ENCODE measurements around the gene POLK. TPM values are rescaled to one million over a fixed set of nuclear protein-coding genes. Genes with fewer than 3 reads are reported as not detected.

Gene POLK
- total RNA-seq, 2 donors from 2014 or later: 11.3 to 14.8 TPM

- H3K4me1 ChIP-seq (ENCODE audit: control insufficient read depth, insufficient read depth, low read length): peaks cover 9% of the 10 kb centered on the region
- no peak for DNase-seq
- H3K9me3 Mint-ChIP-seq: peaks cover 45% of the 10 kb centered on the region
- H3K36me3 ChIP-seq (ENCODE audit: control insufficient read depth, insufficient read depth, low read length): peaks cover 4% of the 10 kb centered on the region
- no peak overlapping the region for H3K4me3 Mint-ChIP-seq
- peaks cover 32% of the 10 kb centered on the region for H3K4me1 Mint-ChIP-seq
- H3K4me3 ChIP-seq (ENCODE audit: low read length): no peak overlapping the region
- H3K27ac ChIP-seq (ENCODE audit: low read depth, low read length): no peak overlapping the region
- H3K27ac Mint-ChIP-seq: no peak overlapping the region
- H3K9me3 ChIP-seq (ENCODE audit: control insufficient read depth, low read length): peaks cover 46% of the 10 kb centered on the region
- peaks cover 42% of the 10 kb centered on the region for H3K36me3 Mint-ChIP-seq (ENCODE audit: low read depth)
- TF ChIP-seq, protein P1, sequence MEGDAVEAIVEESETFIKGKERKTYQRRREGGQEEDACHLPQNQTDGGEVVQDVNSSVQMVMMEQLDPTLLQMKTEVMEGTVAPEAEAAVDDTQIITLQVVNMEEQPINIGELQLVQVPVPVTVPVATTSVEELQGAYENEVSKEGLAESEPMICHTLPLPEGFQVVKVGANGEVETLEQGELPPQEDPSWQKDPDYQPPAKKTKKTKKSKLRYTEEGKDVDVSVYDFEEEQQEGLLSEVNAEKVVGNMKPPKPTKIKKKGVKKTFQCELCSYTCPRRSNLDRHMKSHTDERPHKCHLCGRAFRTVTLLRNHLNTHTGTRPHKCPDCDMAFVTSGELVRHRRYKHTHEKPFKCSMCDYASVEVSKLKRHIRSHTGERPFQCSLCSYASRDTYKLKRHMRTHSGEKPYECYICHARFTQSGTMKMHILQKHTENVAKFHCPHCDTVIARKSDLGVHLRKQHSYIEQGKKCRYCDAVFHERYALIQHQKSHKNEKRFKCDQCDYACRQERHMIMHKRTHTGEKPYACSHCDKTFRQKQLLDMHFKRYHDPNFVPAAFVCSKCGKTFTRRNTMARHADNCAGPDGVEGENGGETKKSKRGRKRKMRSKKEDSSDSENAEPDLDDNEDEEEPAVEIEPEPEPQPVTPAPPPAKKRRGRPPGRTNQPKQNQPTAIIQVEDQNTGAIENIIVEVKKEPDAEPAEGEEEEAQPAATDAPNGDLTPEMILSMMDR (conservative IDR thresholded peaks at IDR 0.05): no peak
- no peaks in the 10 kb centered on the region for H3K27me3 ChIP-seq (ENCODE audit: control insufficient read depth, insufficient read depth, low read length, poor library complexity, severe bottlenecking)
- H3K27me3 Mint-ChIP-seq (ENCODE audit: insufficient read depth): no peaks in the 10 kb centered on the region
- H3K9ac ChIP-seq (ENCODE audit: extremely low read depth, low read length, poor library complexity, severe bottlenecking): no peak overlapping the region
These were observed 10.3 kb downstream of the POLK start for GRCh38 chr5:75522025-75522424.

DNA sequence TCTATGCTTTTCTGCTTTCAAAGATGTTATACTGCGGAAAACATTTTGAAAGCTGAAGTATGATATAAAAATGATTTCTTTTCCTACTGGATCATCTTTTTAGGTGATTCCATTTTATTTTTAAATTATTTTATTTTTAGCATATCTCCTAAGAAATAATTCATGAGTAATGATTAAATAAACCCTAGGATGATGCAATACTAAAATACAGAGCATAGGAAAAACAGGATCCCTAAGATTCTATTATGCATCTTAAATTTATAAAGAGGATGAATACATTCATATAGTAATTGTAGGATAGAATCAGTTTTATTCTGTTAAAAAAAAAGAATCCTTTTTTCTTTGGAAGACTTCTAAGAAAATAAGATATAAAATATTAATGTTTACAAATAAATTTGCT, 10.9 kb downstream of the POLK start:
- DNase-seq: no peak
- H3K4me1 ChIP-seq (ENCODE audit: control insufficient read depth, insufficient read depth, low read length): peaks cover 4% of the 10 kb centered on the region
- H3K9ac ChIP-seq (ENCODE audit: extremely low read depth, low read length, poor library complexity, severe bottlenecking): no peak overlapping the region
- Mint-ChIP-seq H3K9me3 (peaks cover 44% of the 10 kb centered on the region), H3K4me3 (no peak overlapping the region), H3K36me3 (ENCODE audit: low read depth) (peaks cover 41% of the 10 kb centered on the region), H3K4me1 (peaks cover 27% of the 10 kb centered on the region), H3K27ac (no peak overlapping the region), H3K27me3 (ENCODE audit: insufficient read depth) (no peaks in the 10 kb centered on the region)
- H3K27ac ChIP-seq (ENCODE audit: low read depth, low read length): no peak overlapping the region
- no peak overlapping the region for H3K4me3 ChIP-seq (ENCODE audit: low read length)
- peaks cover 4% of the 10 kb centered on the region for H3K36me3 ChIP-seq (ENCODE audit: control insufficient read depth, insufficient read depth, low read length)
- peaks cover 46% of the 10 kb centered on the region for H3K9me3 ChIP-seq (ENCODE audit: control insufficient read depth, low read length)
- TF ChIP-seq, protein P1 (conservative IDR thresholded peaks at IDR 0.05): no peak
- WGBS, 2 experiments (ENCODE audit: insufficient coverage in 1 of 2, insufficient read length in 1 of 2): 82 to 100% methylated on average over 1 of the region's 1 CpG
- H3K27me3 ChIP-seq (ENCODE audit: control insufficient read depth, insufficient read depth, low read length, poor library complexity, severe bottlenecking): no peaks in the 10 kb centered on the region

DNA sequence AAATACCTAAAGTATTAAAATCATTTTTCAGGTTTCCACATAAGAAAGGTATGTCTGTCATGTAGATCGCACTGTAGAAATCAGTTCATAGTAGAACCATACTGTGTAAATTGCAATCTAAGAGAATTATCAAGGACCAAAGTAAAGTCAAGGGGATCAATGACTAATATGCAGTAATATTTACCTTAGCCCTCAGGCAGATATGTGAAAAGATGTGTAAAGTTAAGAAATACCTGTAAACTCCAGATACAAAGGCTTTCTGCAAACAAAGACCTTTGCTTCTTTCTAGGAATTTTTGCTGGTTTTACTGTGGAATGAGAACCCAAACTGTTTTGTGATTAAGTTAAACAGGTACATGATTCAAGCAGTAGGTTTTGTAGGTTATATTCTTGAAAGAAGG, 11.6 kb downstream of the POLK start:
- Mint-ChIP-seq H3K4me3 (no peak overlapping the region), H3K27me3 (ENCODE audit: insufficient read depth) (no peaks in the 10 kb centered on the region), H3K4me1 (peaks cover 20% of the 10 kb centered on the region), H3K36me3 (ENCODE audit: low read depth) (peaks cover 33% of the 10 kb centered on the region), H3K9me3 (peaks cover 37% of the 10 kb centered on the region), H3K27ac (peak overlapping the region; percentile 5)
- Histone ChIP-seq H3K27me3 (ENCODE audit: control insufficient read depth, insufficient read depth, low read length, poor library complexity, severe bottlenecking) (no peaks in the 10 kb centered on the region), H3K4me3 (ENCODE audit: low read length) (no peak overlapping the region), H3K27ac (ENCODE audit: low read depth, low read length) (no peak overlapping the region), H3K36me3 (ENCODE audit: control insufficient read depth, insufficient read depth, low read length) (peaks cover 4% of the 10 kb centered on the region), H3K9me3 (ENCODE audit: control insufficient read depth, low read length) (peaks cover 40% of the 10 kb centered on the region), H3K4me1 (ENCODE audit: control insufficient read depth, insufficient read depth, low read length) (peaks cover 4% of the 10 kb centered on the region), H3K9ac (ENCODE audit: extremely low read depth, low read length, poor library complexity, severe bottlenecking) (no peak overlapping the region)
- WGBS, 2 experiments (ENCODE audit: insufficient coverage in 1 of 2, insufficient read length in 1 of 2): 95 to 100% methylated on average over 1 of the region's 1 CpG
- no peak for DNase-seq
- TF ChIP-seq, protein P1 (conservative IDR thresholded peaks at IDR 0.05): no peak
